ENCODE data around the gene HSP90AB1.

Gene HSP90AB1

DNA sequence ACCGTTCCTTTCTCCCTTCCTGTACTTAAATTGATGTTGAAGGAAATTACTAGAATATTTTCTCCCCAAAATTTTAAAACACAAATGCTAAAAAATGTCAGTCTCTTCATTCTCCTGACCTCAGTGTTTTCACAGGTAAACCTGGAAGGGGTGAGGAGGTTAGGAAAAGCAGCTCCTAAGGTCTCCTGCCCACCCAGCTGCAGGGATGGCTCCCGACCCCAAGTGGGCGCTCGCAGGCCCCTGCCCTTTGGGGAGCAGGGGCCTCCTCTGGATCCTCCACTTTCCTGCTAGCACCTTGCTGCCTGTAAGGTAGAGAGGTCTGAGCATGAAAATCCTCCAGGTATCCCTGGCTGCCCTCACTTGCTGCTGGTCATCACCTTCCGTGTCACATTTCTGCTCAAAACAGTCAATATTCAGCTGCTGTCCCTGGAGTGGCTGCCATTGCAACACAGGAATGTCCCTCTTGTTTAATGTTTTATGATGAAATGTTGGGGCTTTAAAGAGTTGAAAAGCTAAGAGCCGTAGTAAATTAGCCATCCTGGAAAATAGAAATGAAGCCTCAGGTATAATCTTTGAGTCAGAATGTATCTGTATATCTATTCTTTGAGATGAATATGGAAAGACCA lies 10.9 kb upstream of the HSP90AB1 start:
- no peak for DNase-seq (ENCODE audit: low spot score)

DNA sequence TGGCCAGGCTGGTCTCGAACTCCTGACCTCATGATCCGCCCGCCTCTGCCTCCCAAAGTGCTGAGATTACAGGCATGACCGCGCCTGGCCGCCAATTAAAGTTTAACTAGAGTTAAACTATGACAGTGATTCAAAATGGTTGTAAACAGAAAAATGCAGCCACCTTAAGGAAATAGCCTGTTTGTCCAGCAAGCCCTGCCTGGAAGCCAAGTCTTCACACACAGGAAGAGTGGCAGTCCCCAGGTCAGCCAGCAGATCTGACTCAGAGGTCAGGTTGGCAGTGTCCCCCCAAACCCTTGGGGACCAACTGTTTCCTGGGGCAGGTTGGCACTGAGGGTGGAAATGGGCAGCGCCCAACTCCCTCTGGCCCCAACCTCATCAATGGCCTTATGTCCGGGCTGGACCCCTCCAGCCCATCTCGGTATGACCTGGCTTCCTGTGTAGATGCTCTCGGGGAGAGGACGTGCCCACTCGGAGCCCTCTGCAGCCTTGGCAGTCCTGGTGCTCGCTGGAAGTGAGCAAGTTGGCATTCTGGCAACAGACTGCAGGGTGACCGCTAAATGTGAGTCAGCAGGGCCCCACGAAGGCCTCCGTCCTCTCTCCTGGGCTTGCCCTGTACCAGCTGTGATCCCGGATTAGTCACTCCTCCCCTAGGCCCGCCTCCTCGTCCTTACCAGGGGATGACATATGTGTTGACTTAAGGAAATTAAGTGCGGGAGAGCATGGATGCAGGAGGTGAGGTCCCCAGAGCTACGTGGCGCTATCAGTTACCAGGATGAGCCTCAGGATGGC lies 9.7 kb upstream of the HSP90AB1 start:
- DNase-seq (ENCODE audit: low spot score), result peak; percentile 96

DNA sequence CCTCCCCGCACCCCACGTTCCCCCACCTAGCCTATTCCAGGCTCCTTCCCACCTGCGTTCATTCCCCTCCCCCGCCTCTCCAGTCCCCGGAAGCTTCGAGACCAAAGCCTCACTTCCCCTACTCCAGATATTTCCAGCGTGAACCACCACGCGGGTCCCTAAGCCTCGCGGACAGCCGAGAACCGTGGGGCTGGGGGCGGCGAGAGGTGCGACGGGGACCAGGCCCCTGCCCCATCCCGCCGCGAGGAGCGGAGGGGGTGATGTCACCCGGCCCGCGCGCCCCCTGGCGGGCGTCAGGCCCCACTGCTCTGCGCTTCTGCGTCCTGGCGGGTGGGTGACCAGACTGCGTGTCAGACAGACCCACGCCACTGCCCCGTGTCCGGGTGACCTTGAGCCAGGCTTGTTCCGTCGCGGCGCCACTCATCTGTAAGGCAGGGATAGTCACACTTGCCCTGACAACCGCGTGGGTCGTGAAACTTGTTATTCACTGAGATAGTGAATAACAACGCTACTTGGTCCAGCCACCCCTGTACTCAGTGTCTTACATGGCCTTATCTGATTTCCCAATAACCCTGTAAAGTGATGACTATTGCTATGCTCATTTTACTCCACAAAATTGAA lies 9.0 kb upstream of the HSP90AB1 start:
- DNase-seq (ENCODE audit: low spot score), result peak; percentile 88

DNA sequence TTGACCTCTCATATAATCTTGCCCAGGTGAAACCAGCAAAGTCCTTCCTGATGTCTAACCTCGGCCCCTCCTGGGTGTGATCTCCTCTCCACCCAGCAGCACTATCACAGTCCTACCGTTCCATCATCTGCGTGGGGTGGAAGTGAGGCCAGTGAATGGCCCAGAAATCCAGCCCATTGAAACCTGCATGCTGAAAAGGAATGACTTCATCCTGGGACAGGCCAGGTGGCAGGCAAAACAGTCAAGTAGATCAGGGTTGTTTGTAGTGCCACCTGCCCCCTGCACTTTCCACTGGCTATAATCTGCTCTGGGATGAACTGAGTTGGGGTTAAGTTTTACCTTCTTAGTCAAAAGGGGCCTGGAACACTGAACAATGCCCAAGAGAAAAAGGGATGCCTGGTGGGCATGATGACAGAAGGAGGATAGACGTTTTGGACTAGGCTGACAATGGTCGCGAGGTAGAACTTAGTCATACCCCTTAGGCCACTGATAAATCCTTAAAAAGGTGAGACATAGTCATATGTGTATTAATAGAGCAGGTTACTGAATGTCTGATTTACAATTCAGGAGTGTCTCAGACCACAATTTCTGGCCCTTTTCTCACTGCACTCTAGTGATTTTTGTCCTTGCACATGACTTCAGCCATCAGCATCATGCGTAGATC lies 8.1 kb upstream of the HSP90AB1 start:
- no peak for DNase-seq (ENCODE audit: low spot score)

DNA sequence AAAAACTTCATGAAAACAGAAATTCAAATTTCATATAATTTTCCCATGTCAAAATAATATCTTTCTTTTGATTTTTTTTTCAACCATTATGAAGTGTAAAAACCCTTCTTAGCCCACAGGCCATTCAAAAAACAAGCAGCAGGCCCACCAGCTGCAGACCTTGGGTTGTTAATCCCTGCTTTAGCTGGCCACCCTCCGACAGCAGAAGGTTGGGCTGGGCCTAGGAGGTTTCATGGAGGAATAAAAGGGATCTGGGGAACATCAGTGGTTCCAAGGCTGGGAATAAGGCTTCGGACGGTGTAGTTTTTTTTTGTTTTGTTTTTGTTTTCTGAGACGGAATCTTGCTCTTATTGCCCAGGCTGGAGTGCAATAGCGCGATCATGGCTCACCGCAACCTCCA lies 3.6 kb upstream of the HSP90AB1 start:
- DNase-seq (ENCODE audit: low spot score), result no peak

DNA sequence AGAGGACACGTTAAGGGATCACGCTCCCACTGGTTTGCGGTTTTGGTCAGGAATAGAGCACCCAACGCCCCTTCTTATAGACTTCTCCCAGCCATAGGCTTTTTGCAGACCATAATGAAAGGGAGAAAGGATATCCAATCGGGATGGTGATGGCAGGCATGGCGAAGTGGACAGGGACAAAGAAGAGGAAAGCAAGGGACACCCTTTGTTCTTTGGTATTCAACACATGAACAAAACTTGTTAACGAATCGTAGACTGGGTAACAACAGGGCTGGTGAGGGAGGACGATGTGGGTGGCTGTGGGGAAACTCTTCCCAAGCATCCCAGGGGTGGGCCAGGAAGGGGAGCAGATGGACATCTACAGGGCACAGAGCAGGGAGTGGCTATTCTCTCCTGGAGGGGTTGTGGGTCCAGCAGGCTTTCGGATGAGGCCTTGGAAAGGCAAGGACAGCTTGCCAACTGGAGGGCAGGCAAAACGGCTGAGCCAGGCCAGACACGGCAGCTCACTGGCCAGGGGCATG lies 1.4 kb upstream of the HSP90AB1 start:
- DNase-seq (ENCODE audit: low spot score), result no peak

DNA sequence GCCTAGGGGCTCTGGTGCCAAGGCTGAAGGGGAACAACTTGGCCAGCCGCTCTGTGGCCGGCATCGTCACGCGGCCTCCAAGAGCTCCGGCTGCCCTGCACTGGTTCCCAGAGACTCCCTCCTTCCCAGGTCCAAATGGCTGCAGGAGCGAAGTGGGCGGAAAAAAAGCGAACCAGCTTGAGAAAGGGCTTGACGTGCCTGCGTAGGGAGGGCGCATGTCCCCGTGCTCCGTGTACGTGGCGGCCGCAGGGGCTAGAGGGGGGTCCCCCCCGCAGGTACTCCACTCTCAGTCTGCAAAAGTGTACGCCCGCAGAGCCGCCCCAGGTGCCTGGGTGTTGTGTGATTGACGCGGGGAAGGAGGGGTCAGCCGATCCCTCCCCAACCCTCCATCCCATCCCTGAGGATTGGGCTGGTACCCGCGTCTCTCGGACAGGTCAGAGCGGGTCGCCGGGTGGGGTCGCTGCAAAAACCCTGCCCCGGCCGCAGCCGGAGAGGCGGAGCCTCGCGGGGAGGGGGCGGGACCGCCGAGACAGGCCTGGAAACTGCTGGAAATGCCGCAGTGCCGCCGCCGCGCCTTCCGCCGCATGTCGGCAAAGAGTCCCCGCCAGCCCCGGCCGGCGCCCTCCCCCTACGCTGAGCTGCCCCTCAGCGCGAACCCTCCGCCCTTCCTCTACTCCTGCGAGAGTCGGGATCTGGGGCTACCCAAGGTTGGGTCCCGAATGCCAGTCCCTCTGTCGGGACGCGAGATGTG lies 814 bp upstream of the HSP90AB1 start:
- peak; percentile 86 for DNase-seq (ENCODE audit: low spot score)

DNA sequence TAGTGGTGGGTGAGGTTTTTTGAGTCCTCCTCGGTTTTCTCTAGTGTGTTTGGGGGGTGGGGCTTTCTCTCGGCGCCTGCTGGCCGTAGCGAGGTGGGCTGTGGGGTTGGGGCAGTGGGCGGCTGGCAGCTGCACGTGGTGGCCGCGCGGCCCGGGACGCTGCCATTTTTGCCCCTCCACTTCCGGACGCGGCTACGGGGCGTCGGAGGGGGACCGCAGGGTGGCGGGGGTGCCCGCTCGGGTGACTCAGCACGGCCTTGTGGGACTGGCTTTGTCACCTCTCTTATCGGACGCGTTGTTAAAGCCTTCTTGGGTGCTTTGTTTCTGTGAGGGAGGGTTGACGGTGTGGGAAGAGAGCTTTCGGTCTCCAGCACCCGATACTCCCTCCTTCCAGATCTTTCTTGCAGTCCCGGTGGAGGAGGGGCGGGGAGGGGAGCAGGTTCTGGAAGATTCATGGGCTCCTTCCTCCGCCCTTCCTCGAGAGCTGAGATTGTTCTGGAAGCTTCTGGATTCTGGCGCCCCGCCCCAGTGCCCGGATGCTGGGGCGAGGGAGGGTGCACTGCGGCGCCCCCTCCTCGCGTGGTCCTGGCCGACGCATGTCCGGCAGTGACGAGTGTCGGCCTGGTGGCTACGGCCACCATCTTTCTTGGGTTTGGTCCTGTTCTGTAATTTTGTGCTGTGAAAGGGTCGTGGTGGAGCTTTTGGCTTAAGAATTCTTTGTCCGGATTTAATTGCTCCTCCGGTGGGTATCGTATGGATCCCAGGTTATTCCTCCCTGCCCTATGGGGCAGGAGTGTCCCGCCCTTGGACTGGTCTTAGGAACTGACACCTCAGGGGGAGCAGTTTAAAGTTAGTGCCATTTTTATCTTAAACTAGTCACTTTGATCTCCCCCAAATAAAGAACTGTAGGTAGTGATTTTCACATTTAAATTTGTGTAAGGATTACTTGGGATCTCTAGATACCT lies 719 bp downstream of the HSP90AB1 start:
- DNase-seq (ENCODE audit: low spot score), result peak; percentile 56

DNA sequence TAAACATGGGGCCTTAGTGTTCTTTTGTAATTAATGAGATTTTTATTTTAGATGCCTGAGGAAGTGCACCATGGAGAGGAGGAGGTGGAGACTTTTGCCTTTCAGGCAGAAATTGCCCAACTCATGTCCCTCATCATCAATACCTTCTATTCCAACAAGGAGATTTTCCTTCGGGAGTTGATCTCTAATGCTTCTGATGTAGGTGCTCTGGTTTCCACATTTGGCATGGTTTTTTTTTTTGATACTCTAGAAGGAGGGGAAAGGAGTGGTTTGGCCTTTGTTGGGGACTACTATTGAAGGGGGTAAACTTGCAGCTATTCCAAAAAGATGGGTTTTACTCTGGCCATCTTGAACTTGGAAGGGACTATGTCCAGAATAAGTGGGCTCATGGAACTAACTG lies 1.7 kb downstream of the HSP90AB1 start:
- no peak for DNase-seq (ENCODE audit: low spot score)

DNA sequence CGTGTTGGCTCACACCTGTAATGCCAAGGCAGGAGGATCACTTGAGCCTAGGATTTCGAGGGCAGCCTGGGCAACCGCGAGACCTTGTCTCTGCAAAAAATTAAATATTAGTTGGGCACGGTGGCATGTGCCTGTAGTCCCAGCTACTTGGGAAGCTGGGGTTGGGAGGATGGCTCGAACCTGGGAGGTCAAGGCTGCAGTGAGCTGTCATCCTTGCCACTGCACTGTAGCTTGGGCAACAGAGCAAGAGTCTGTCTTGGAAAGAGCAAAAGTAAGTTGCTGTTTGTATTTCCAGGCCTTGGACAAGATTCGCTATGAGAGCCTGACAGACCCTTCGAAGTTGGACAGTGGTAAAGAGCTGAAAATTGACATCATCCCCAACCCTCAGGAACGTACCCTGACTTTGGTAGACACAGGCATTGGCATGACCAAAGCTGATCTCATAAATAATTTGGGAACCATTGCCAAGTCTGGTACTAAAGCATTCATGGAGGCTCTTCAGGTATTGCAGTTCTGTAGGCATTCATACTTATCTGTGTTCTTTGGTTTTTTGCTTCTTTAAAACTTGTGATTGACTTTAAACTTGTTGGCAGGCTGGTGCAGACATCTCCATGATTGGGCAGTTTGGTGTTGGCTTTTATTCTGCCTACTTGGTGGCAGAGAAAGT lies 2.3 kb downstream of the HSP90AB1 start:
- no peak for DNase-seq (ENCODE audit: low spot score)

DNA sequence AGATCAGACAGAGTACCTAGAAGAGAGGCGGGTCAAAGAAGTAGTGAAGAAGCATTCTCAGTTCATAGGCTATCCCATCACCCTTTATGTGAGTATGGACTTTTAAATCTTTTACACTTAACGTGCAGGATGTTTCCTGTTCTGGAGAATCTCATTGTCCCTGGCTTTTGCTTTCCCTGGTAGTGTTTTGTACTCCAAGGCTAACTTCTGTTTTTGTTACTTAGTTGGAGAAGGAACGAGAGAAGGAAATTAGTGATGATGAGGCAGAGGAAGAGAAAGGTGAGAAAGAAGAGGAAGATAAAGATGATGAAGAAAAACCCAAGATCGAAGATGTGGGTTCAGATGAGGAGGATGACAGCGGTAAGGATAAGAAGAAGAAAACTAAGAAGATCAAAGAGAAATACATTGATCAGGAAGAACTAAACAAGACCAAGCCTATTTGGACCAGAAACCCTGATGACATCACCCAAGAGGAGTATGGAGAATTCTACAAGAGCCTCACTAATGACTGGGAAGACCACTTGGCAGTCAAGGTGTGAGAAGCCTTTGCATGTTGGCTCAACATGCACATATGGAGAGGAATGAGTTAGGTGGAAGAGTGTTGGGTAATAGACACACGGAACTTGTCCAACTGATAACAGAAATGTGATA lies 3.3 kb downstream of the HSP90AB1 start:
- no peak for DNase-seq (ENCODE audit: low spot score)

DNA sequence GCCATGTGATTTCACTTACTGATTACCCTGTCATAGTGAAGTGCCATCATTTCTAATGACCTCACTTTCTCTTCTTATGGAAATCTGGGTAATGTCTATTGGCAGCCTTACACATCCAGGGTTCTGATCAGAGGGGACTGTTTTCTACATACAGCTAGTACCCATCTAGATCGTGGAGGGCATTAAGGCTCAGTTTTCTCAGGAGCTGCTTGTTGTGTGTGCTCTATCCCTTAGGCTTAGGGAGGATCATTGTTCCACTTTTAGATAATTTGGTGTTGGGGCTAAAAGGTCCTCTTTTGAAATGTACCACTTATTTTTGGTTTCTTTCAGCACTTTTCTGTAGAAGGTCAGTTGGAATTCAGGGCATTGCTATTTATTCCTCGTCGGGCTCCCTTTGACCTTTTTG lies 3.8 kb downstream of the HSP90AB1 start:
- DNase-seq (ENCODE audit: low spot score), result no peak

DNA sequence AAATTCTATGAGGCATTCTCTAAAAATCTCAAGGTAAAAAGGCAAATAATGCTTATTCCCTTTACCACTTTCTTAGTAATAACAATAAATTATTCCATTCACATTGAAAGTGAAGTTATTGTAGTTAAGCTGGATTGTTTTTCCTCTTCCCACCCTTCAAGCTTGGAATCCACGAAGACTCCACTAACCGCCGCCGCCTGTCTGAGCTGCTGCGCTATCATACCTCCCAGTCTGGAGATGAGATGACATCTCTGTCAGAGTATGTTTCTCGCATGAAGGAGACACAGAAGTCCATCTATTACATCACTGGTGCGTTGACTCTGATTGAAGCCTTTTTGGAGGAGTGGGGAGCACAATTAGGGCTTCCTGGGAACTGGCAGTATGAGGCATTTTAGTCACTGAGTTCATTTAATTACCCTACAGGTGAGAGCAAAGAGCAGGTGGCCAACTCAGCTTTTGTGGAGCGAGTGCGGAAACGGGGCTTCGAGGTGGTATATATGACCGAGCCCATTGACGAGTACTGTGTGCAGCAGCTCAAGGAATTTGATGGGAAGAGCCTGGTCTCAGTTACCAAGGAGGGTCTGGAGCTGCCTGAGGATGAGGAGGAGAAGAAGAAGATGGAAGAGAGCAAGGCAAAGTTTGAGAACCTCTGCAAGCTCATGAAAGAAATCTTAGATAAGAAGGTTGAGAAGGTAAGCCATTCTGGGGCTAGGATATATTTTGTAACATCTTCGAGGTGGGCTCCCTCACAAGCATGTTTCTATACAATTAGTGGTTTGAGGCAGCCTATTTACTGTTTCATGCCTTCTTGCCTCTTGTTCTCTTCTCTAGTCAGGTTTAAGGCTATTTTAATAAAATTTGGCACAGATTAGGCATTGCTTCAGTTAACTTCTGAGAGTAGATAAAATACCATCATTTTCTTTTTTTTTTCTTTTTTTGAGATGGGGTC lies 4.9 kb downstream of the HSP90AB1 start:
- no peak for DNase-seq (ENCODE audit: low spot score)

DNA sequence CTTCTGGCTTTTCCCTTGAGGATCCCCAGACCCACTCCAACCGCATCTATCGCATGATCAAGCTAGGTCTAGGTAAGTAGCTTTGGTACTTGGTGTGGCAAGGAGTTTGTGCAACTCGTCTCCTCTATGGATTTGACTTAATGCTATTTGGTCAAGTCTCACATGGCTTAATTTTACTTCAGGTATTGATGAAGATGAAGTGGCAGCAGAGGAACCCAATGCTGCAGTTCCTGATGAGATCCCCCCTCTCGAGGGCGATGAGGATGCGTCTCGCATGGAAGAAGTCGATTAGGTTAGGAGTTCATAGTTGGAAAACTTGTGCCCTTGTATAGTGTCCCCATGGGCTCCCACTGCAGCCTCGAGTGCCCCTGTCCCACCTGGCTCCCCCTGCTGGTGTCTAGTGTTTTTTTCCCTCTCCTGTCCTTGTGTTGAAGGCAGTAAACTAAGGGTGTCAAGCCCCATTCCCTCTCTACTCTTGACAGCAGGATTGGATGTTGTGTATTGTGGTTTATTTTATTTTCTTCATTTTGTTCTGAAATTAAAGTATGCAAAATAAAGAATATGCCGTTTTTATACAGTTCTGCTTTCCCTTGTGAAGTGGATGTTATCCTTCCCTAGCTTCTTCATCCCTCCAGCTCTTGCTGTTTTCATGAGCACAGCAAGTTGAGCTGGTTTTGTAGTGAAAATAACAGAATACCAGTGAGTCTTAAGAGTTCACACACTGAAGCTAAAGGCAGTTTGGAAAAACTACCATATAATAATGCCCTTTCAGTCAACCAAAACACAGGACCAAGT lies 6.6 kb downstream of the HSP90AB1 start:
- DNase-seq (ENCODE audit: low spot score), result no peak

DNA sequence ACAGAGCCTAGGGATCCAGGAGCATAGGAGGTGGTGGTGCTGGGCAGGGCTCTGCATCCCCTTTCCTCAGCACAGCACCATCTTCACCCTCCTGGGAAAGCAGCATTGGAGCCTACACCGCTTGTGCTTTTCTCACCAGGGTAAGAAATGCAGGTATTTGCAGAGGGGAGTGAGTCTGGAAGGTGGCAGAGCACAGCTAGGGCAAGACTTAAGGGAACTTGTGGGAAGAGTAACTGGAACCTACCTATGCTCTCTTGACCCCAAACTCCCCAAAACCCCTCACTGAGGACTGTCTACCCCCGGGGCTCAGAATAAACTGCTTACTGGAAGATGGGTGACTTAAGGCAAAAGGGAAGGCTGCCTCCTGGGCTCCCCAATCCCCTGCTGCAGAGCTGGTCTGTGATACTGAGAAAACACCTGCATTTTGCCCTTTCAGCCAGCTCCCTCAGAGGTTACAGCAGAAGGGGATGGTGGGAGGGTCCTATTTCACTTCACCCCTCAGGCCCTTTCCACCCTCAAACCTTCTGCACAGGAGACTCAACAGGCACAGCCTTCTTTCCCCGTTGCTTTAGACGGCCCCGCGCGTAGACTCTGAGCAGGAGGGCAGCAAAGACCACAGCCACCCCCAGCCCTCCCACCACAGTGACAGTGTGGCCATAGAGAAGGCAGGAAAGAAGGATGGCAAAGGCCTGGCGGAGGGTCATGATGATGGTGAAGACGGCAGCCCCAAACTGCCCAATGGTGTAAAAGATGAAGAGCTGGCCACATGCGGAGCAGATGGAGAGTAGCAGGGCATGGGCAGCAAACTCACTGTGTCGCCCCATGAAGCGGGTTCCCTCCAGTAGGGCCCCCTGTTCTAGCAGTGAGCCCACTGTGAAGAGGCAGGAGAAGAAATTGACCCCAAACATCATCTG lies 7.5 kb downstream of the HSP90AB1 start:
- no peak for DNase-seq (ENCODE audit: low spot score)

DNA sequence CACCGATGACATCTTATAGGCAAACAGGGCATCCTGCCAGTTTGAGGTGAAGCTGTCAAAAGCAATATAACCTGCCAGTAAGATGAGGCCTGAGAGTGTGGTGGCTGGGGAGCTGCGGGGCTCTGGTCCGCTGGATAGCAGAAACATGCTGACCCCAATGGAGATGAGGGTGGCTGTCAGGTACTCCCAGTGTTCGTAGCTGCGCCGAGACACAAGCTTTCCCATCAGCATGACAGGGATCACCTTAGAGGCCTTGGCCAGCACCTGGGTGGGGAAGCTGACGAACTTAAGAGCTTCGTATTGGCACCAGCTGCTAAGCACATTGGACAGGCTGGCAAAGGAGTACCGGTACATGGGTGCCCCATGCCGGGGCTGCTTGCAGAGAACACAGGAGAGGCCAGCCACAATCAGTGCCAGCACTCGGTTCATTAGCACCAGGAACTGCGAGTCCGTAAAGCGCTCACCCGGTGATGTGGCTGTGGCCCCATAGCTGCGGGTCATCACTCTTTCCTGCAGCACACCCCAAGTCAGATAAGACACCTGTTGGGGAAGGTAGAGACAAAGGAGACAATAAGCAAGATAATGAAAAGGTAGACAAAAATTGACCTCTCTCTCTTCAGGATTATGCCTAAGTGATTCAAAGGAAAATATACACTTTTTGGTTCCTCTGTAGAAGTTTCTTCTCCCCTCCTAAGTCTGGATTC lies 8.4 kb downstream of the HSP90AB1 start:
- no peak for DNase-seq (ENCODE audit: low spot score)

Measured in AG08396 (cell line).